Prostate gland (tissue), 2 donors: ENCODE measurements around the gene SAMD4A.

Experiments used
- CTCF ChIP-seq, 4 experiments: fragments of 200-600 bp in 2 of 4; fragments of 450-650 bp in 2 of 4; sonication (generic) in 2 of 4; IDR thresholded peaks; 1 replicate in 3 of 4; 2 replicates in 1 of 4; pipeline ENCODE4 v1.5.1; 2016 to 2019; ENCODE audit warnings: antibody characterized with exemption in 4 of 4, mild to moderate bottlenecking in 2 of 4, moderate library complexity in 2 of 4
- POLR2A ChIP-seq: fragments of 450-650 bp; IDR thresholded peaks from one replicate; pipeline ENCODE4 v1.6.1; 2016; ENCODE audit warnings: antibody characterized with exemption, mild to moderate bottlenecking
- POLR2AphosphoS5 ChIP-seq: sonication (generic); formaldehyde crosslinking; IDR thresholded peaks from one replicate; pipeline ENCODE4 v1.6.1; 2017; ENCODE audit warnings: antibody characterized with exemption

- no peak for TF ChIP-seq POLR2AphosphoS5
- TF ChIP-seq CTCF (IDR thresholded peaks at IDR 0.05), result no peak
- no peak for TF ChIP-seq POLR2A
Observed at GRCh38 chr14:54686871-54687749, 120.2 kb downstream of the SAMD4A start.
